Mesenchymal stem cell (in vitro differentiated cells and primary cell): Measurements from ENCODE around the gene YEATS4.

Experiments
- DNase-seq: peaks from one replicate; pipeline ENCODE4 v3.0.0-alpha.2; 2013
- H2AFZ ChIP-seq: one replicate; pipeline ENCODE4 v1.6.1; 2013; ENCODE audit warnings: low read depth, mild to moderate bottlenecking, control low read depth, inconsistent platforms, low read length, moderate library complexity
- H2AK5ac ChIP-seq: 2 replicates; pipeline ENCODE4 v1.6.1; 2013; ENCODE audit warnings: low read length, moderate library complexity, mild to moderate bottlenecking, inconsistent platforms; ENCODE audit not compliant: severe bottlenecking
- H2BK120ac ChIP-seq: one replicate; pipeline ENCODE4 v1.6.1; 2013; ENCODE audit warnings: low read depth, mild to moderate bottlenecking, inconsistent platforms, low read length, moderate library complexity
- H2BK12ac ChIP-seq, 2 experiments: one replicate each; pipeline ENCODE4 v1.6.1; 2013; ENCODE audit warnings: inconsistent platforms in 2 of 2, low read length in 2 of 2, mild to moderate bottlenecking in 2 of 2, moderate library complexity in 2 of 2, control low read depth in 1 of 2
- H2BK15ac ChIP-seq: one replicate; pipeline ENCODE4 v1.6.1; 2013; ENCODE audit warnings: mild to moderate bottlenecking, low read depth, inconsistent platforms; ENCODE audit not compliant: poor library complexity, severe bottlenecking
- H2BK5ac ChIP-seq: 2 replicates; pipeline ENCODE4 v1.6.1; 2013; ENCODE audit warnings: low read depth, mild to moderate bottlenecking, low read length, control low read depth, inconsistent platforms; ENCODE audit not compliant: poor library complexity, severe bottlenecking
- H3K14ac ChIP-seq, 2 experiments: one replicate each; pipeline ENCODE4 v1.6.1; 2013; ENCODE audit warnings: inconsistent platforms in 2 of 2, low read length in 2 of 2, control low read depth in 1 of 2, mild to moderate bottlenecking in 1 of 2, moderate library complexity in 1 of 2
- H3K18ac ChIP-seq, 2 experiments: one replicate each; pipeline ENCODE4 v1.6.1; 2013; ENCODE audit warnings: inconsistent platforms in 2 of 2, low read length in 2 of 2, control low read depth in 1 of 2, low read depth in 1 of 2, mild to moderate bottlenecking in 1 of 2
- H3K23ac ChIP-seq, 2 experiments: one replicate each; pipeline ENCODE4 v1.6.1; 2013; ENCODE audit warnings: inconsistent platforms in 2 of 2, low read length in 2 of 2, mild to moderate bottlenecking in 2 of 2, moderate library complexity in 2 of 2, control low read depth in 1 of 2
- H3K27ac ChIP-seq: 2 replicates; pipeline ENCODE4 v1.5.1; 2013; ENCODE audit warnings: mild to moderate bottlenecking, moderate library complexity, low read length, control low read depth, inconsistent platforms; ENCODE audit not compliant: poor library complexity, severe bottlenecking
- H3K27me3 ChIP-seq, 2 experiments: 2 replicates each; pipeline versions ENCODE4 v1.6.1 to v1.7.0; 2013; ENCODE audit warnings: low read length in 2 of 2, mild to moderate bottlenecking in 2 of 2, moderate library complexity in 2 of 2, control low read depth in 1 of 2, inconsistent platforms in 1 of 2; ENCODE audit not compliant: control insufficient read depth in 1 of 2, insufficient read depth in 1 of 2
- H3K36me3 ChIP-seq, 2 experiments: 2 replicates each; pipeline versions ENCODE4 v1.6.1 to v1.7.0; 2013; ENCODE audit warnings: low read length in 2 of 2, control low read depth in 1 of 2, inconsistent platforms in 1 of 2, low read depth in 1 of 2, mild to moderate bottlenecking in 1 of 2; ENCODE audit not compliant: insufficient read depth in 2 of 2, control insufficient read depth in 1 of 2
- H3K4ac ChIP-seq, 2 experiments: one replicate each; pipeline ENCODE4 v1.6.1; 2013; ENCODE audit warnings: inconsistent platforms in 2 of 2, low read length in 2 of 2, mild to moderate bottlenecking in 2 of 2, moderate library complexity in 2 of 2, control low read depth in 1 of 2, low read depth in 1 of 2
- H3K4me1 ChIP-seq: 2 replicates; pipeline ENCODE4 v1.6.1; 2013; ENCODE audit warnings: low read depth, low read length, control low read depth; ENCODE audit not compliant: control insufficient read depth, insufficient read depth
- H3K4me2 ChIP-seq: 2 replicates; pipeline ENCODE4 v1.6.1; 2013; ENCODE audit warnings: low read length, mild to moderate bottlenecking, inconsistent platforms; ENCODE audit not compliant: poor library complexity, severe bottlenecking
- H3K4me3 ChIP-seq, 2 experiments: 2 replicates each; pipeline versions ENCODE4 v1.5.1 to v1.7.0; 2013; ENCODE audit warnings: low read length in 2 of 2, mild to moderate bottlenecking in 2 of 2, control low read depth in 1 of 2, low read depth in 1 of 2; ENCODE audit not compliant: insufficient read depth in 1 of 2
- H3K79me1 ChIP-seq: replicated peaks from 2 replicates; pipeline ENCODE4 v1.6.1; 2013; ENCODE audit warnings: mild to moderate bottlenecking, control low read depth, low read length, inconsistent platforms; ENCODE audit not compliant: poor library complexity, severe bottlenecking
- H3K9ac ChIP-seq: 2 replicates; pipeline ENCODE4 v1.7.0; 2013; ENCODE audit warnings: mild to moderate bottlenecking, low read length, moderate library complexity
- H3K9me3 ChIP-seq: 2 replicates; pipeline ENCODE4 v1.7.0; 2013; ENCODE audit warnings: mild to moderate bottlenecking, low read length; ENCODE audit not compliant: control insufficient read depth
- H4K8ac ChIP-seq: one replicate; pipeline ENCODE4 v1.6.1; 2013; ENCODE audit warnings: inconsistent platforms, mild to moderate bottlenecking, low read length, moderate library complexity
- H4K91ac ChIP-seq: one replicate; pipeline ENCODE4 v1.6.1; 2013; ENCODE audit warnings: mild to moderate bottlenecking, low read length, inconsistent platforms
- WGBS: methylation state at CpG from one replicate; pipeline ENCODE4 v1.1.7; 2013; ENCODE audit warnings: mixed read lengths; 5-methylcytosine and 5-hydroxymethylcytosine counted together

The YEATS4 gene

GRCh38 chr12:69397978-69398377 is 38.4 kb downstream of the YEATS4 start:
- no peak overlapping the region for H3K9ac ChIP-seq
- peaks cover 1% of the 10 kb centered on the region for H3K4me1 ChIP-seq
- no peak overlapping the region for H2BK15ac ChIP-seq
- no peak overlapping the region for H4K8ac ChIP-seq
- no peaks in the 10 kb centered on the region for H3K79me1 ChIP-seq
- H2BK120ac ChIP-seq: no peak overlapping the region
- no peak overlapping the region for H3K27ac ChIP-seq
- H2AK5ac ChIP-seq: no peak overlapping the region
- no peak overlapping the region for H3K18ac ChIP-seq
- H2BK12ac ChIP-seq: no peak overlapping the region
- no peak overlapping the region for H2AFZ ChIP-seq
- H4K91ac ChIP-seq: no peak overlapping the region
- DNase-seq: no peak
- no CpG with 5 or more reads among the region's 3 CpGs for WGBS
- H3K4me3 ChIP-seq: no peak overlapping the region
- H3K9me3 ChIP-seq: peaks cover 5% of the 10 kb centered on the region
- no peak overlapping the region for H3K14ac ChIP-seq
- H3K4me2 ChIP-seq: no peak overlapping the region
- H2BK5ac ChIP-seq: no peak overlapping the region
- no peak overlapping the region for H3K4ac ChIP-seq
- H3K27me3 ChIP-seq: no peaks in the 10 kb centered on the region
- no peaks in the 10 kb centered on the region for H3K36me3 ChIP-seq
- H3K23ac ChIP-seq: no peak overlapping the region

GRCh38 chr12:69401940-69402339 is 42.4 kb downstream of the YEATS4 start:
- H2BK12ac ChIP-seq: no peak overlapping the region
- H3K4me3 ChIP-seq: no peak overlapping the region
- H3K27ac ChIP-seq: no peak overlapping the region
- no peak overlapping the region for H4K91ac ChIP-seq
- DNase-seq: no peak
- H2BK5ac ChIP-seq: no peak overlapping the region
- no peaks in the 10 kb centered on the region for H3K79me1 ChIP-seq
- H2BK15ac ChIP-seq: no peak overlapping the region
- H3K18ac ChIP-seq: no peak overlapping the region
- WGBS: 93% methylated on average over 3 of the region's 4 CpGs
- H3K27me3 ChIP-seq: no peaks in the 10 kb centered on the region
- no peak overlapping the region for H3K4me2 ChIP-seq
- no peak overlapping the region for H3K23ac ChIP-seq
- no peak overlapping the region for H2BK120ac ChIP-seq
- H3K9me3 ChIP-seq: peaks cover 2% of the 10 kb centered on the region
- H4K8ac ChIP-seq: no peak overlapping the region
- H3K4me1 ChIP-seq: peaks cover 3% of the 10 kb centered on the region
- peak overlapping the region; percentile 41 for H2AK5ac ChIP-seq
- no peak overlapping the region for H3K14ac ChIP-seq
- H2AFZ ChIP-seq: no peak overlapping the region
- H3K36me3 ChIP-seq: no peaks in the 10 kb centered on the region
- H3K9ac ChIP-seq: no peak overlapping the region
- no peak overlapping the region for H3K4ac ChIP-seq

DNA sequence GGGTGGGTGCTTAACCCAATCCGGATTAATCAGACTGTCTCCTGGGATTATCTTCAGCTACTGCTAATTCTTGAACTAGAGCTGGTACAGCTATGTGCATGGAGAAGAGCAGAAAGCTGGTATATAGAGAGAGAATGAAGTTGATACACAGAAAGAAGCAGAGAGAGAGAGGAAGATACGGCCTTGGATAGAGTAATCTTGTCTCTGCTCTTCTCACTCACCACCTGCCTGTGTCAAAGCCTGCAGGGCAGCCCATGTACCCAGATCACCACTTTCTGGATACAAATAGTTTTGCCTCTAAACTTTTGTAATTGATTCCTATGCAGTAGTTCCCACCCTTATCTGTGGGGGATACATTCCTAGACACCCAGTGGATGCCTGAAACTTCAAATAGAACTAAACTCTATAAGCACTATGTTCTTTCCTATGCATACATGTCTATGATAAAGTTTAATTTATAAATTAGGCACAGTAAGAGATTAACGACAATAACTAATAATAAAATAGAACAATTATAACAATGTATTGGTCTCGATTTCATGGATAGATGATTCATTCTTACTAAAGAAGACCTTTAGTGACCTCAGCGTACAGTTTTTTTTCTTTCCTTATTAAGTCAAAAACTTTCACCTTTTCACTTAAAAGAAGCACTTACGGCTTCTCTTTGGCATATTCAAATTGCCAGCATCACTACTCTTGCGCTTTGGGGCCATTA is 45.5 kb downstream of the YEATS4 start:
- Histone ChIP-seq H2BK12ac (no peak overlapping the region), H2AK5ac (peak overlapping the region; percentile 87), H3K4me1 (peaks cover 3% of the 10 kb centered on the region), H3K4me2 (no peak overlapping the region), H3K9ac (no peak overlapping the region), H2AFZ (no peak overlapping the region), H3K27me3 (no peaks in the 10 kb centered on the region), H3K79me1 (no peaks in the 10 kb centered on the region), H3K4ac (no peak overlapping the region), H3K36me3 (no peaks in the 10 kb centered on the region), H2BK5ac (peak overlapping the region; percentile 71), H3K23ac (no peak overlapping the region), H4K8ac (no peak overlapping the region), H3K18ac (no peak overlapping the region), H3K4me3 (no peak overlapping the region), H2BK120ac (no peak overlapping the region), H3K14ac (no peak overlapping the region), H3K27ac (peak overlapping the region; percentile 85), H3K9me3 (no peaks in the 10 kb centered on the region), H4K91ac (no peak overlapping the region), H2BK15ac (no peak overlapping the region)
- DNase-seq: no peak
- WGBS: 47% methylated on average over 3 of the region's 7 CpGs

- no peaks in the 10 kb centered on the region for H3K36me3 ChIP-seq
- H3K9ac ChIP-seq: no peak overlapping the region
- no peak overlapping the region for H2BK12ac ChIP-seq
- H4K8ac ChIP-seq: no peak overlapping the region
- no peak overlapping the region for H3K23ac ChIP-seq
- H3K14ac ChIP-seq: no peak overlapping the region
- H2BK120ac ChIP-seq: no peak overlapping the region
- no peak overlapping the region for H4K91ac ChIP-seq
- no peak overlapping the region for H2BK5ac ChIP-seq
- H3K18ac ChIP-seq: no peak overlapping the region
- H3K79me1 ChIP-seq: no peaks in the 10 kb centered on the region
- no peaks in the 10 kb centered on the region for H3K27me3 ChIP-seq
- H2AFZ ChIP-seq: no peak overlapping the region
- H3K9me3 ChIP-seq: no peaks in the 10 kb centered on the region
- H3K27ac ChIP-seq: peak overlapping the region; percentile 87
- peaks cover 3% of the 10 kb centered on the region for H3K4me1 ChIP-seq
- peak; percentile 95 for DNase-seq
- H2AK5ac ChIP-seq: no peak overlapping the region
- no peak overlapping the region for H2BK15ac ChIP-seq
- 0% methylated on average over 3 of the region's 4 CpGs for WGBS
- H3K4me2 ChIP-seq: no peak overlapping the region
- no peak overlapping the region for H3K4me3 ChIP-seq
- H3K4ac ChIP-seq: no peak overlapping the region
These were observed 46.0 kb downstream of the YEATS4 start for GRCh38 chr12:69405566-69405865.
